CD14-positive monocyte (primary cell): Measurements from ENCODE around the gene EFCAB5. TPM values are rescaled to one million over a fixed set of nuclear protein-coding genes. Genes with fewer than 3 reads are reported as not detected.
"Not testable (repeated sequence)": the region's sequence is repeated elsewhere in the genome, so short reads cannot be mapped to it uniquely, and the experiment has no call there.

ENCODE experiments used
- DNase-seq, 3 donors: peaks; one replicate each; pipeline ENCODE4 v3.0.0-alpha.2; 2011 to 2022
- H2AFZ ChIP-seq: 2 replicates; pipeline ENCODE4 v1.6.0; 2012; ENCODE audit warnings: mild to moderate bottlenecking, low read depth, low read length, inconsistent platforms; ENCODE audit not compliant: insufficient read depth, poor library complexity, severe bottlenecking
- H3K27ac ChIP-seq, 2 donors: 1 replicate in 1 of 2; 2 replicates in 1 of 2; pipeline ENCODE4 v1.5.1; 2012 to 2013; ENCODE audit warnings: low read length in 2 of 2, control low read depth in 1 of 2, inconsistent platforms in 1 of 2, low read depth in 1 of 2, mild to moderate bottlenecking in 1 of 2
- H3K27me3 ChIP-seq, 2 donors: one replicate each; pipeline versions ENCODE4 v1.6.0 to v1.6.1; 2011 to 2013; ENCODE audit warnings: low read length in 2 of 2; ENCODE audit not compliant: control insufficient read depth in 2 of 2, insufficient read depth in 2 of 2
- H3K36me3 ChIP-seq, 2 donors: replicated peaks in 1 of 2; 1 replicate in 1 of 2; 2 replicates in 1 of 2; pipeline versions ENCODE4 v1.5.1 to v1.6.1; 2012 to 2013; ENCODE audit warnings: low read length in 2 of 2, control low read depth in 1 of 2, inconsistent platforms in 1 of 2, mild to moderate bottlenecking in 1 of 2; ENCODE audit not compliant: insufficient read depth in 2 of 2, control insufficient read depth in 1 of 2
- H3K4me1 ChIP-seq, 2 donors: 1 replicate in 1 of 2; 2 replicates in 1 of 2; pipeline versions ENCODE4 v1.5.1 to v1.6.1; 2012 to 2013; ENCODE audit warnings: low read length in 2 of 2, control low read depth in 1 of 2, inconsistent platforms in 1 of 2, mild to moderate bottlenecking in 1 of 2, moderate library complexity in 1 of 2; ENCODE audit not compliant: insufficient read depth in 2 of 2, control insufficient read depth in 1 of 2
- H3K4me2 ChIP-seq: replicated peaks from 2 replicates; pipeline ENCODE3; 2012; ENCODE audit warnings: low read length, moderate library complexity, mild to moderate bottlenecking; ENCODE audit not compliant: poor library complexity, severe bottlenecking; ENCODE audit errors: extremely low read depth
- H3K4me3 ChIP-seq, 3 experiments: fragments of 200-600 bp in 1 of 3; sonication (generic) in 1 of 3; replicated peaks in 1 of 3; 1 replicate in 2 of 3; 2 replicates in 1 of 3; pipeline ENCODE4 v1.5.1; 2011 to 2013; ENCODE audit warnings: low read length in 3 of 3, mild to moderate bottlenecking in 3 of 3, control low read depth in 2 of 3, low read depth in 2 of 3, inconsistent platforms in 1 of 3, moderate library complexity in 1 of 3
- H3K79me2 ChIP-seq: 2 replicates; pipeline ENCODE4 v1.6.0; 2012; ENCODE audit warnings: mild to moderate bottlenecking, control low read depth, inconsistent platforms, low read length, moderate library complexity; ENCODE audit not compliant: insufficient read depth
- H3K9ac ChIP-seq: 2 replicates; pipeline ENCODE4 v1.6.0; 2017; ENCODE audit warnings: low read length, mild to moderate bottlenecking; ENCODE audit not compliant: insufficient read depth, poor library complexity, severe bottlenecking
- H3K9me3 ChIP-seq, 2 donors: replicated peaks in 1 of 2; 1 replicate in 1 of 2; 2 replicates in 1 of 2; pipeline versions ENCODE4 v1.5.1 to v1.6.1; 2012 to 2013; ENCODE audit warnings: low read length in 2 of 2, control low read depth in 1 of 2; ENCODE audit not compliant: control insufficient read depth in 1 of 2, insufficient read depth in 1 of 2
- H4K20me1 ChIP-seq: 2 replicates; pipeline ENCODE4 v1.6.0; 2012; ENCODE audit warnings: mild to moderate bottlenecking, low read length, control low read depth, moderate library complexity; ENCODE audit not compliant: insufficient read depth
- H3K27ac Mint-ChIP-seq, 7 donors: one replicate each; pipeline ENCODE4 v1.8.0; 2020; ENCODE audit warnings: mild to moderate bottlenecking in 7 of 7, mixed read lengths in 7 of 7, moderate library complexity in 6 of 7, inconsistent platforms in 2 of 7
- H3K27me3 Mint-ChIP-seq, 3 donors: one replicate each; pipeline ENCODE4 v1.8.0; 2021 to 2022; ENCODE audit warnings: low read depth in 3 of 3, mild to moderate bottlenecking in 3 of 3, mixed read lengths in 3 of 3, moderate library complexity in 3 of 3, inconsistent platforms in 1 of 3
- H3K36me3 Mint-ChIP-seq, 2 donors: one replicate each; pipeline ENCODE4 v1.8.0; 2020; ENCODE audit warnings: mixed read lengths in 2 of 2, inconsistent platforms in 1 of 2, mild to moderate bottlenecking in 1 of 2
- H3K4me1 Mint-ChIP-seq: one replicate; pipeline ENCODE4 v1.8.0; 2020; ENCODE audit warnings: mild to moderate bottlenecking, mixed read lengths
- H3K4me3 Mint-ChIP-seq, 2 donors: one replicate each; pipeline ENCODE4 v1.8.0; 2020; ENCODE audit warnings: mild to moderate bottlenecking in 2 of 2, mixed read lengths in 2 of 2, moderate library complexity in 1 of 2
- H3K9me3 Mint-ChIP-seq, 7 donors: one replicate each; pipeline ENCODE4 v1.8.0; 2020 to 2022; ENCODE audit warnings: mixed read lengths in 7 of 7, mild to moderate bottlenecking in 6 of 7, moderate library complexity in 6 of 7, inconsistent platforms in 2 of 7
- CTCF ChIP-seq: fragments of 200-600 bp; IDR thresholded peaks from one replicate; pipeline ENCODE4 v1.8.0; 2022; ENCODE audit warnings: antibody characterized with exemption, mild to moderate bottlenecking
- WGBS: methylation state at CpG from one replicate; pipeline ENCODE4 v1.1.5; 2013; ENCODE audit warnings: missing lambda C conversion rate; ENCODE audit not compliant: insufficient coverage; 5-methylcytosine and 5-hydroxymethylcytosine counted together
- intact Hi-C, 2 donors: fragments of 100-400 bp; cut with micrococcal nuclease; formaldehyde crosslinking; loops; one replicate each; pipeline versions ENCODE4 v1.15.0 to v1.15.1; 2023
- polyA plus RNA-seq, 3 donors: library from polyadenylated mRNA; depleted of rRNA in 1 of 3; unstranded in 2 of 3; stranded (reverse) in 1 of 3; fragments of 300-500 nt in 2 of 3; fragments of >200 nt in 1 of 3; fragmentation: Illumina TruSeq in 2 of 3; gene quantifications; 1 replicate in 2 of 3; 2 replicates in 1 of 3; pipeline ENCODE4 v1.2.3, GENCODE V29; 2012 to 2021

The EFCAB5 gene
- polyA plus RNA-seq, 3 donors, result 0.04 TPM; not detected in 2

GRCh38 chr17:30086896-30087295, 145.5 kb downstream of the EFCAB5 start:
- intact Hi-C loops, result no loop called here
- no peak for TF ChIP-seq CTCF
- H3K27me3 Mint-ChIP-seq, result peaks cover 0 to 4% (median 3%) of the 10 kb centered on the region in 3 donors
- peaks cover 4% of the 10 kb centered on the region for H3K4me1 Mint-ChIP-seq
- H4K20me1 ChIP-seq, result no peaks in the 10 kb centered on the region
- WGBS, result no CpG with 5 or more reads among the region's 2 CpGs
- H3K36me3 ChIP-seq, result no peaks in the 10 kb centered on the region
- H3K9me3 ChIP-seq, result no peaks in the 10 kb centered on the region
- peaks cover 0 to 2% (median 0%) of the 10 kb centered on the region in 7 donors for H3K9me3 Mint-ChIP-seq
- no peak overlapping the region for H3K27ac ChIP-seq
- no peaks in the 10 kb centered on the region for H3K36me3 Mint-ChIP-seq
- no peaks in the 10 kb centered on the region for H3K79me2 ChIP-seq
- H3K27me3 ChIP-seq, result no peaks in the 10 kb centered on the region
- no peaks in the 10 kb centered on the region for H3K4me1 ChIP-seq
- H3K4me3 ChIP-seq, result no peak overlapping the region
- H2AFZ ChIP-seq, result no peak overlapping the region
- H3K9ac ChIP-seq, result no peak overlapping the region
- H3K4me3 Mint-ChIP-seq, result no peak overlapping the region
- H3K27ac Mint-ChIP-seq, result no peak overlapping the region
- no peak for DNase-seq
- no peak overlapping the region for H3K4me2 ChIP-seq

- WGBS, result no CpG with 5 or more reads among the region's 3 CpGs
- H3K27me3 Mint-ChIP-seq, H3K4me1 ChIP-seq, H3K4me3 Mint-ChIP-seq, H3K36me3 ChIP-seq, H3K4me3 ChIP-seq, H2AFZ ChIP-seq, intact Hi-C loops, H3K9me3 ChIP-seq, H4K20me1 ChIP-seq, H3K79me2 ChIP-seq, H3K36me3 Mint-ChIP-seq, H3K4me2 ChIP-seq, H3K27ac Mint-ChIP-seq, H3K27me3 ChIP-seq, H3K9ac ChIP-seq, H3K27ac ChIP-seq, H3K4me1 Mint-ChIP-seq, DNase-seq, H3K9me3 Mint-ChIP-seq: not testable (repeated sequence)
Measured at GRCh38 chr17:30087431-30087830, 146.0 kb downstream of the EFCAB5 start.
